Measurements from ENCODE around the gene MTCL1.

MTCL1 gene

GRCh38 chr18:8776013-8776943, 70.9 kb downstream of the MTCL1 start:
- DNase-seq = no peak

- no peak for DNase-seq
Measured at GRCh38 chr18:8777846-8778245, 72.5 kb downstream of the MTCL1 start.

- DNase-seq = no peak
Measured at GRCh38 chr18:8778386-8778785, 73.0 kb downstream of the MTCL1 start.

- no peak for DNase-seq
Measured at GRCh38 chr18:8778824-8779223, 73.5 kb downstream of the MTCL1 start.

GRCh38 chr18:8779251-8779650, 73.9 kb downstream of the MTCL1 start:
- no peak for DNase-seq

GRCh38 chr18:8780227-8780626, 74.9 kb downstream of the MTCL1 start:
- DNase-seq = no peak

- no peak for DNase-seq
Measured at GRCh38 chr18:8781671-8782070, 76.3 kb downstream of the MTCL1 start.

- DNase-seq = no peak
Measured at GRCh38 chr18:8783335-8783993, 78.1 kb downstream of the MTCL1 start.

GRCh38 chr18:8783994-8784530, 78.7 kb downstream of the MTCL1 start:
- no peak for DNase-seq

GRCh38 chr18:8785261-8785660, 79.9 kb downstream of the MTCL1 start:
- no peak for DNase-seq

- DNase-seq = no peak
Measured at GRCh38 chr18:8785855-8786482, 80.6 kb downstream of the MTCL1 start.

- DNase-seq = no peak
Measured at GRCh38 chr18:8786483-8787370, 81.4 kb downstream of the MTCL1 start.

GRCh38 chr18:8787371-8787670, 82.0 kb downstream of the MTCL1 start:
- DNase-seq = no peak

GRCh38 chr18:8787794-8788193, 82.4 kb downstream of the MTCL1 start:
- no peak for DNase-seq

GRCh38 chr18:8788503-8789429, 83.4 kb downstream of the MTCL1 start:
- no peak for DNase-seq

- no peak for DNase-seq
Measured at GRCh38 chr18:8791171-8791651, 85.9 kb downstream of the MTCL1 start.

GRCh38 chr18:8792688-8793316, 87.4 kb downstream of the MTCL1 start:
- no peak for DNase-seq

- DNase-seq = no peak
Measured at GRCh38 chr18:8793445-8794155, 88.2 kb downstream of the MTCL1 start.

GRCh38 chr18:8794156-8794933, 89.0 kb downstream of the MTCL1 start:
- no peak for DNase-seq

Data from activated CD4-positive, alpha-beta T cell treated with anti-CD3 and anti-CD28 coated beads for 1 hour (primary cell).